ENCODE data around the gene AP2A2.

AP2A2 gene

GRCh38 chr11:1031121-1031899 is 105.6 kb downstream of the AP2A2 start:
- no peak for DNase-seq

- DNase-seq, result no peak
Measured at GRCh38 chr11:1032310-1032891, 106.7 kb downstream of the AP2A2 start.

DNA sequence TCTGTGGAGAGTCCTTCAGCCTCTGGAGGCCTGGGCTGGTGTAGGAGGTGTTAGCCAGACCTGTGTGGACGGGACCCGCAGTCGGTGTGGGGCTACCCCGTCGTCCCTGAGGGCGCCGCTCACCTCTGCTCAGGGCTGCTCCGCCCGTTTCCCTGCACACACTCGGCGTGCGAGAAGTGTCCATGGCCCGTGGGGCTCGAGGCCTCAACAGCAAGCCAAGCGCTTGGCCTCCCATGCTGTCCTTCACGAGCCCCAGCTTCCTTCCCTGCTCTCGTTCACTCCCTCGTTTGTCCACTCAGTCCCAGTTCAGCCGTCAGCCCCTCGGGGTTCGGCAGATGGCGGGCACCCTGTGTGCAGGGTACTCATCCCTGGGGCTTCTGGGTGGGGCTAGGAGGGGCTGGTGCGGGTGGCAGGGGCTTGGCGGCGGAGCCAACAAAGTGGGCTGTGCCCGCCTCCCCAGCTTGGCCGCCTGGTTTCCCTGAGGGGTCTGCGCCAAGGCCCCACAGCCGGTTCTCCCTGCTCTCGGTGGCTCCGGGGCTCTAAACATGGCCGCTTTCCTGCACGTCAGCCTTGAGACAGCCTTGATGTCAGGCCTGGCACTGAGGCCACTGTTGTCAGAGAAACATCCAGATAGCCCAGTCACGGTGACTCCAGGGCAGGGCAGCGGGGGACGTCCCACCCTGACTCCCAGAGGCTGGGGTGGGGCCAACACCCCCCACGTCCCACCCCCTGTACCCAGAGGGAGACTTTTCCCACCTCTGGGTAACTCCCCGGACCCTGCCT is 107.5 kb downstream of the AP2A2 start:
- no peak for DNase-seq

GRCh38 chr11:1034001-1034400 is 108.3 kb downstream of the AP2A2 start:
- DNase-seq, result no peak

DNA sequence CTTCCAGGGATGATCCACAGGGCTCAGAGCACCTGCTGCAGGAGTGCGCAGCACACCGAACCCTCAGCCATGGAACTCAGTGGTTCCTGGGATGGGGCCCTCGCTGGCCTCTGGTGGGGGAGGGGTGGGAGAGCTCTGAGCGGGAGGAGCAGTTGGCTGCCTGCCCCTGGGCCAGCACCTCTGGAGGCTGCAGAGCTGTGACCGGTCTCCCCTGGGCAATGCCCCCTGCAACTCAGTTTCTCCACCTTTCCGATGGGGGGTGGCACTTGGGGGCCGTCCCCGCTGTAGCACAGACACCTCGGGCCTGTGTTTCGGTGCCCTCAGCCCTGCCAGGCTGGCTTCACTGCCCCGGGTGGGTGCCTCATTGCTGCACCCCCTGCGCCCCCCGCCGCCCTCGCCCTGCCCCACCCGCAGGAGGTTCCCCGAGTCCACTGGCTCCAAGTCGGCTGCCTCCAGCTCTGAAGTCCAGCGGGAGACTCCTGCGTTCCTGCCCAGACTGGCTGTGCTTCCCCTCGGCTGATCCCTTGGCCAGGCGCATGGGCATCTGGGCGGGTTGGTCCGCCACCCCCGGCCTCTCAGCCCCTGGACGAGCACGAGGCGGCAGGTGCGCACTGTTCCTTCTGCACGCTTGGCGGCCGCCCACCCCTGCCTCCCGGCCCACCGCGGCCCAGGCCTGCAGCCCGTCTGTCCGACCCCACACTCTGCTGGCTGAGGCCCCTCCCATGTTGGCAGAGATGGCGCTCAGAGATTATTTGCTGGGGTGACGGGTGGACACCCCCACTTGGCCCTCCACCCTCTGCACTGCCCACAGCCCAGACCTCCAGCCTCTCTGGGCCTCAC is 109.0 kb downstream of the AP2A2 start:
- no peak for DNase-seq

DNA sequence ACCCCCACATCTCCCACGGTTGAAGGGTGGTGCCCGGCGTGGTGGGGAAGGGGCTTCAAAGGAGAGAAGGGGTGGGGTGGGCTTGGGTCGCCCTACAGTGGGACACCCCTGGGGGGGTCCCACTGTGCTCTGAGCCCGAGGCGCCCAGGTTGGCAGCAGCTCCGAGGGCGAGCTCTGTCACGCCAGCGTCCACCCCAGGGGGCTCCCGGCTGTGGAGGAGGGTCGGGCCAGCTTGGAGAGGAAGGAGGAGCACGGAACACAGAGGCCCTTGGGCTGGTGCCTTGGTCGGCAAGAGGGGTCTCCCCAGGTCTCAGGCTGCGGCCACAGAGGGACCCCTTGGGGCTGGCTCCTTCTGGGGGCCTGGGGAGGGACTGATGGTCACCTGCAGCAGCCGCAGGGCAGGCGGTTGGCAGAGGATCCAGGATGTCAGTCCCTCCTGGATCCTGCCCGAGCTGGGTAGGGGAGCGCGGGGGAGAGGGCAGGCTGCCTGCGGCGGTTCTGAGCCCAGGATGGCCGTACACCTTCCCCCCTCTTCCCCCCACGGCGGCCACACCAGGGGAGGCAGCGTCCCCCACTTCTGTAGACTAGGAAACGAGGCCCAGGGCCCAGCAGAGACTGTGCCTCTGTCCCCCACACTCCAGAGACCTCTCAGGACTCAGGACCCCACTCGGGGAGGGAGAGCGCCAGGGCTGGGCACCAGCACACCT is 110.1 kb downstream of the AP2A2 start:
- no peak for DNase-seq

GRCh38 chr11:1036303-1036923 is 110.7 kb downstream of the AP2A2 start, which contains the start of gene MUC6:
TSS of gene MUC6 (minus strand) at chr11:1036718. CDS start at chr11:1036655, 63 bp downstream.
- DNase-seq, result no peak

DNA sequence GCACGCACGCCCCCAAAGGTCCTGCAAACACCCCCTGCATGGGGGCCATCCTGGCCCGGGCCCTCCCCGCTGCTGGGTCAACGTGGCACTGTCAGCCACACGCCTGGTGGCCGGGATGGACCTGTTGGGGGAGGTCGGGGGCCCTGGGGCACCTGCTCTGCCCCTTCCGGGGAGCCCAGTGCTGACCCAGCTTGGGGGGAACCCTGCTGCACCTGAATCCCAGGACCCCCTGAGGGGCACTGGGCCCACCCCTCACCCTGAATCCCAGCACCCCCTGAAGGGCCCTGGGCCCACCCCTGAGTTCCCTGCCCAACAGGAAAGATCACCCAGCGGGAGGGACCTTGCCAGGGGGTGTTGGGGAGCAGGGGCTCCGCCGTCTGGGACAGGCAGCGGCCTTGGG is 111.3 kb downstream of the AP2A2 start:
- no peak for DNase-seq

DNA sequence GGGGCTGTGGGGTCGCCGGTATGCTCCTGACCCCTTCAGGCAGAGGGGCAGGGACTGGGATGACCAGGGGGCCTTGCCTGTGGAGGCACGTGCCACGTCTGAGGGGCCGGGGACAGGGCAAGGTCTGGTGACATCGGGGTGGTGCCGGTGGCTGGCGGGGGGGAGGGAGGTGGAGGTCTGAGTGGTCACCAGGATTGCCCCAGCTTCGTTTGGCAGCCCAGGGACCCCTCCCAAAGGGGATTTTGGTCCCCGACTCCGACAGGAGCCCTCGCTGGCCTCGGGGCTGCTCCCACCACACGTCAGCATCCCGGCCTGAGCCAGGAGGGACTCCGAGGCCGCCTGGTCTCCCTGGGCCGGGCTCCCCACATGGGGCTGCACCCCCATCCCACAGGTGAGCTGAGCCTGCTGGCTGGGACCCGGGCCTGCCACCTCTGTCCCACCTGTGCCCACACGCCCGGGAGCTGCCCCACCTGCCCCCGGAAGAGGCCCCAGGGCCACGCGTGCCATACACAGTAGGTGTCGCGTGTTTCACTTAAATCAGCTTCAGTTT is 111.9 kb downstream of the AP2A2 start:
- no peak for DNase-seq

- no peak for DNase-seq
Measured at GRCh38 chr11:1038361-1038760, 112.7 kb downstream of the AP2A2 start.

DNA sequence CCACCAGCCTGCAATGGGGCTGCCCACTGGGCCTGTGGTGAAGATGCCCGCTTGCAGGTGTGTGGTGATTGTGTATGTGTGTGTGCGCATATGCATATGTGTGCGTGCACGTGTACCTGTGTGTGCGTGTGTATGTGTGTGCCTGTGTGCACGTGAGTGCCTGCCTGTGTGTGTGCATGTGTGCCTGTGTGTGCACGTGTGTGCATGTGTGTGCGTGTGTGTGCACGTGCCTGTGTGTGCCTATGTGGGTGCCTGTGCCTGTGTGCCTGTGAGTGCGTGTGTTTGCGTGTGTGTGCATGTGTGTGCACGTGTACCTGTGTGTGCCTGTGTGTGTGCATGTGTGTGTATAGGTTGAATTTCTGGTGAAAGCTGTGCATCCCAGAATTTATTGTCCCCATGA is 113.3 kb downstream of the AP2A2 start:
- DNase-seq, result no peak

GRCh38 chr11:1039481-1040427 is 114.1 kb downstream of the AP2A2 start:
- no peak for DNase-seq

GRCh38 chr11:1040428-1041148 is 114.9 kb downstream of the AP2A2 start:
- DNase-seq, result no peak

- DNase-seq, result no peak
Measured at GRCh38 chr11:1041149-1041467, 115.4 kb downstream of the AP2A2 start.

DNA sequence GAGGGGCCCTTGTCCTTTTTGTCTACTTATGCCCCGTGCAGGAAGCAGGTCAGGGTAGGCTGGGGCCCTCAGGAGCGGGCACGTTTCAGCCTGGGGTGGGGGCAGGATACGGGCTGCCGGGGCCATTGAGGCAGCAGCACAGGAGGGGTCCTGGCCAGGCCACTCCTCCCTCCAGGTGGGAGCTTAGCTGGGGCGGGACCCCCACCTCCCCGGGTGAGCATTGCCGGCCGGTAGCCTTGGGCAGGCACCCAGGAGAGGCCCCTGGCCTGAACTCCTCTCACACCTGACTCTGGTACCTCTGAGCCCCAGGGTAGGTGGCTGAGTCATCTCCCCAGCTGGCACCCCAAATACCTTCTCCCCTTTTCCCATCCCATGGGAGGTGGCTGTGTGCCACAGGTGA is 115.8 kb downstream of the AP2A2 start:
- DNase-seq, result no peak

- DNase-seq, result no peak
Measured at GRCh38 chr11:1041936-1042608, 116.4 kb downstream of the AP2A2 start.

- no peak for DNase-seq
Measured at GRCh38 chr11:1042626-1043562, 117.2 kb downstream of the AP2A2 start.

DNA sequence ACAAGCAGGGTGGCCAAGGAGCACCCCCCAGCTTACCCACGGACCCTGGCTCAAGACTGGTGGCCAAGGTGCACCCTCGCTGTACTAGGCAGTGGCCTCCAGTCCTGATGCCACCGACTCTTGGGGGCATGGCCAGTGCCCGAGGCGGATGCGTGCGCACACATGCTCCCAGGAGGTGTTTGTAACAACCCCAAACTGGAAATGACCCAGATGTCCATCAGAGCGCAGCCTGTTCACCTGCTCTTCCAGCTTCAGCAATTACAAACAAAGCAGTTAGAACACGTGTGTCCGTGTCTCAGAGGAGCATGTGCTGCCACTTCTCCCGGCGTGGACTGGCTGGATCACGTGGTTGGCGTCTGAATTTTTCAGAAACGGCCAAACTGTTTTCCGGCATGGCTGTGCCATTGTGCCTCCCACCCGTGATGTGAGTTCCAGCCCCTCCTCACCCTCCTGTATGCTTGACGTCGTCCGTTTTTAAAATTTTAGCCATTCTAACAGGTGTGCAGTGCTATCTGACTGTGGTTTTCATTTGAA is 118.0 kb downstream of the AP2A2 start:
- DNase-seq, result no peak

Measured in NCI-H1930 (cell line).